GM20000 (cell line): Measurements from ENCODE around the gene NR1H2.
"Not testable (repeated sequence)": the region's sequence is repeated elsewhere in the genome, so short reads cannot be mapped to it uniquely, and the experiment has no call there.

Experiments used
- DNase-seq: peaks from one replicate; pipeline ENCODE4 v3.0.0; 2012; ENCODE audit warnings: low spot score
- TF ChIP-seq, protein P1 (sequence below): IDR thresholded peaks from 2 replicates; pipeline ENCODE4 v1.5.1; 2012; ENCODE audit warnings: mild to moderate bottlenecking, control low read depth; ENCODE audit errors: extremely low read depth, missing control alignments

The NR1H2 gene

GRCh38 chr19:50352242-50352641, 24.0 kb upstream of the NR1H2 start:
- TF ChIP-seq, protein P1, sequence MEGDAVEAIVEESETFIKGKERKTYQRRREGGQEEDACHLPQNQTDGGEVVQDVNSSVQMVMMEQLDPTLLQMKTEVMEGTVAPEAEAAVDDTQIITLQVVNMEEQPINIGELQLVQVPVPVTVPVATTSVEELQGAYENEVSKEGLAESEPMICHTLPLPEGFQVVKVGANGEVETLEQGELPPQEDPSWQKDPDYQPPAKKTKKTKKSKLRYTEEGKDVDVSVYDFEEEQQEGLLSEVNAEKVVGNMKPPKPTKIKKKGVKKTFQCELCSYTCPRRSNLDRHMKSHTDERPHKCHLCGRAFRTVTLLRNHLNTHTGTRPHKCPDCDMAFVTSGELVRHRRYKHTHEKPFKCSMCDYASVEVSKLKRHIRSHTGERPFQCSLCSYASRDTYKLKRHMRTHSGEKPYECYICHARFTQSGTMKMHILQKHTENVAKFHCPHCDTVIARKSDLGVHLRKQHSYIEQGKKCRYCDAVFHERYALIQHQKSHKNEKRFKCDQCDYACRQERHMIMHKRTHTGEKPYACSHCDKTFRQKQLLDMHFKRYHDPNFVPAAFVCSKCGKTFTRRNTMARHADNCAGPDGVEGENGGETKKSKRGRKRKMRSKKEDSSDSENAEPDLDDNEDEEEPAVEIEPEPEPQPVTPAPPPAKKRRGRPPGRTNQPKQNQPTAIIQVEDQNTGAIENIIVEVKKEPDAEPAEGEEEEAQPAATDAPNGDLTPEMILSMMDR, result no peak
- DNase-seq, result no peak

- DNase-seq, result not testable (repeated sequence)
These were observed 22.8 kb upstream of the NR1H2 start for GRCh38 chr19:50353487-50353880.

DNA sequence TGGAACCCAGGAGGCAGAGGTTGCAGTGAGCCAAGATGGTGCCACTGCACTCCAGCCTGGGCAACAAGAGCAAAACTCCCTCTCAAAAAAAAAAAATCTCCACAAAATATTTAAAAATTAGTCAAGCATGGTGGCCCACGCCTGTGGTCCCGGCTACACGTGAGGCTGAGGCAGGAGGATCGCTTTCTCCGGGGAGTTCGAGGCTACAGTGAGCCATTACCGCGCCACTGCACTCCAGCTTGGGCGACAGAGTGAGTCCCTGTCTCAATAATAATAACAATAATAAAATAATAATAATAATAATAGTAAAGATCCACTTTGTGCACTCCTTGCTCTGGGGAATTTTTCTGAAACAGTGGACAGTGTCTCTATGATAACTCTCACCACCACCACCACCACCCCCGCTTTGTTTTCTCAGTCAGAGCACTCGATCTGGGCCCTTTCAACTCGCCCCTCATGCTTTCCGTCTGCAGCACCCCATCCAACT, 19.5 kb upstream of the NR1H2 start:
- TF ChIP-seq, protein P1, result no peak
- DNase-seq, result no peak

DNA sequence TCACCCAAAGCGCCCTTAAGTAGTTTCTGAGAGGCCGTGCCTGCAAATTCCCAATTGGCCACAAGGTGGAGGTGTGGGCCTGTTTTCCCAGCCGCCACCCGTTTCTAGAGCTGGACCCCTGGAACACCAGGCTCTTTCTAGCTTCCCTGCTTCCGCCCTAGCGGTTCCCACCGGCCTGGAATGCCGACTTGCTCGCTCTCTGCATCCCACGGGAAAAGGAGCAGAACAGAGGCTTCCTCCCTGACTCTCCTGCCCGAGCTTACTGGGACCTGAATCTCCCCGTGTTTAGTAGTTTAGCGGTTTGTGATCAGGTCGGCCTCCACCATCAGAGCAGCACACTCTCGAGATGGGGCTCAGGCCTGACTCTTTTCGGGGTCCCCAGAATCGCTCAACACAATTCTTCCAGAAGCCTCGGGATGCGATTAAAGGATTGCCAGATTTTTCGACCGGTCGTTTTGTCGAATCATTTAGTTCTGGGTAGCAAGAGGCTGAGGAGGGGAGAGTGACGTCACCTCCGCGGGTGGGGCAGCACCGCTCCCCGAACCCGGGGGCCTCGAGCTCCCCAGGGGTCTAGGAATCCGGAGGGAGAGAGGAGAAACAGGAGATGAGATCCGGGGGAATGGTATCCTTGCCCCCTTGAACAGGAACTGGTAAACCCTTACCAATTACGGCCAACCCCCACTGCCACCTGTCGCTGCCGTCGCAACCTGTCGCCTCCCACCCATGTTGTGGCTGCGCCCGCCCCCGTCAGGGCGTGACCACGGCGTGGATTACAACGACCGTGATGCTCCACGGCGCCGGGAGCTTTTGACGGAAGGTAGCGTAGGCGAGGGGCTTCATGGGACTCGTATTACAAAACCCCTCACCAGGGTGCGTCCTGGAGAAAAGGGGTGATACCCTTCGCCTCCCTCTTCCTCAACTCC, 18.8 kb upstream of the NR1H2 start:
- TF ChIP-seq, protein P1, result peak; percentile 84
- peak; percentile 59 for DNase-seq

- DNase-seq, result peak; percentile 82
- TF ChIP-seq, protein P1, result no peak
These were observed 17.6 kb upstream of the NR1H2 start for GRCh38 chr19:50358483-50359327.

- DNase-seq, result no peak
- TF ChIP-seq, protein P1, result no peak
These were observed 16.9 kb upstream of the NR1H2 start for GRCh38 chr19:50359328-50359818.

GRCh38 chr19:50361290-50362029, 14.8 kb upstream of the NR1H2 start:
- no peak for DNase-seq
- TF ChIP-seq, protein P1, result no peak
